Measurements from ENCODE around the gene RAB31. TPM values are rescaled to one million over a fixed set of nuclear protein-coding genes. Genes with fewer than 3 reads are reported as not detected.

The RAB31 gene
- polyA plus RNA-seq, 2 of the 4 experiments (the other 2 are of a cell fraction) = 16.9 to 46.3 TPM

DNA sequence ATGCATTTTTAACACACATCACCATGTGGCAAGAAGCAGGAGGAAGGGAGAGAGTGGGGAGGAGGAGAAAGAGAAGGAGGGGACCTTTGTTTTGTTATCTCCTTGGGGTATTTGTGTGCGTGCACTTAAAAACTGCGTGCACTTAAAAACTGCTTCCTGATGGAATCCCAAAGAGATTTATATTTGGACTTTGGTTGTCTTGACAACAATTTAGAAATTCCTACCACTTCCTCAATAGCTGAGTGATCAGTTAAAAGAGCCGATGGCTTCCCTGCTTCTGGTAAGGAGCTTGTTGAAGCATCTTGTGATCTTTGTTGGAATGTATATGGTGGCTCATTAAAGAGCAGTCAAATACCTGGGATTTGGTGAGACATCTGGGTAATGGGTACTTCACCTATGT is 4.5 kb downstream of the RAB31 start:
- Histone ChIP-seq H3K4me1 (peaks cover 43% of the 10 kb centered on the region; the same call in 2 of the 3 replicates), H3K4me3 (no peak overlapping the region), H3K9me3 (no peaks in the 10 kb centered on the region), H3K4me2 (no peak overlapping the region), H3K27ac (no peak overlapping the region)
- WGBS (ENCODE audit: missing lambda C conversion rate) = 55% methylated on average over 3 of the region's 3 CpGs
- FAIRE-seq = no peak
- ChIA-PET POLR2A (no interaction called here), CTCF (interaction anchor here (0.9 to 2.3 kb wide), 2 partner anchors 28 to 97 kb away, joined by 3 to 6 read pairs; no protein-coding TSS in a partner anchor)
- no peak for DNase-seq (ENCODE audit: low read depth in 1 of 2, low spot score in 1 of 2)
- TF ChIP-seq PHF8 (IDR thresholded peaks at IDR 0.05; ENCODE audit: borderline replicate concordance, low read depth) = no peak
- TF ChIP-seq TP53 (CRISPR knock-in tag; IDR thresholded peaks at IDR 0.05) = no peak
- TF ChIP-seq RNF2 (IDR thresholded peaks at IDR 0.05; ENCODE audit: borderline replicate concordance, low read depth) = no peak
- no peak for TF ChIP-seq MAZ (IDR thresholded peaks at IDR 0.05; ENCODE audit: borderline replicate concordance, low read depth, low read length)
- TF ChIP-seq ATOH8 (CRISPR knock-in tag; IDR thresholded peaks at IDR 0.05; ENCODE audit: low read depth) = no peak
- TF ChIP-seq RCOR1 (IDR thresholded peaks at IDR 0.05; ENCODE audit: low read depth, low read length) = no peak
- TF ChIP-seq SREBF2 (IDR thresholded peaks at IDR 0.05) = no peak
- TF ChIP-seq, protein P1, sequence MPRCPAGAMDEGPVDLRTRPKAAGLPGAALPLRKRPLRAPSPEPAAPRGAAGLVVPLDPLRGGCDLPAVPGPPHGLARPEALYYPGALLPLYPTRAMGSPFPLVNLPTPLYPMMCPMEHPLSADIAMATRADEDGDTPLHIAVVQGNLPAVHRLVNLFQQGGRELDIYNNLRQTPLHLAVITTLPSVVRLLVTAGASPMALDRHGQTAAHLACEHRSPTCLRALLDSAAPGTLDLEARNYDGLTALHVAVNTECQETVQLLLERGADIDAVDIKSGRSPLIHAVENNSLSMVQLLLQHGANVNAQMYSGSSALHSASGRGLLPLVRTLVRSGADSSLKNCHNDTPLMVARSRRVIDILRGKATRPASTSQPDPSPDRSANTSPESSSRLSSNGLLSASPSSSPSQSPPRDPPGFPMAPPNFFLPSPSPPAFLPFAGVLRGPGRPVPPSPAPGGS (IDR thresholded peaks at IDR 0.05) = no peak
- no peak for TF ChIP-seq MYC (IDR thresholded peaks at IDR 0.05; ENCODE audit: borderline replicate concordance, low read length)
- TF ChIP-seq HOXB13 (CRISPR knock-in tag; IDR thresholded peaks at IDR 0.05; ENCODE audit: low read depth) = no peak
- TF ChIP-seq FOSB (CRISPR knock-in tag; IDR thresholded peaks at IDR 0.05) = no peak
- TF ChIP-seq PBX3 (IDR thresholded peaks at IDR 0.05) = no peak
- no peak for TF ChIP-seq CEBPB (IDR thresholded peaks at IDR 0.05)
- ATAC-seq = no peak

DNA sequence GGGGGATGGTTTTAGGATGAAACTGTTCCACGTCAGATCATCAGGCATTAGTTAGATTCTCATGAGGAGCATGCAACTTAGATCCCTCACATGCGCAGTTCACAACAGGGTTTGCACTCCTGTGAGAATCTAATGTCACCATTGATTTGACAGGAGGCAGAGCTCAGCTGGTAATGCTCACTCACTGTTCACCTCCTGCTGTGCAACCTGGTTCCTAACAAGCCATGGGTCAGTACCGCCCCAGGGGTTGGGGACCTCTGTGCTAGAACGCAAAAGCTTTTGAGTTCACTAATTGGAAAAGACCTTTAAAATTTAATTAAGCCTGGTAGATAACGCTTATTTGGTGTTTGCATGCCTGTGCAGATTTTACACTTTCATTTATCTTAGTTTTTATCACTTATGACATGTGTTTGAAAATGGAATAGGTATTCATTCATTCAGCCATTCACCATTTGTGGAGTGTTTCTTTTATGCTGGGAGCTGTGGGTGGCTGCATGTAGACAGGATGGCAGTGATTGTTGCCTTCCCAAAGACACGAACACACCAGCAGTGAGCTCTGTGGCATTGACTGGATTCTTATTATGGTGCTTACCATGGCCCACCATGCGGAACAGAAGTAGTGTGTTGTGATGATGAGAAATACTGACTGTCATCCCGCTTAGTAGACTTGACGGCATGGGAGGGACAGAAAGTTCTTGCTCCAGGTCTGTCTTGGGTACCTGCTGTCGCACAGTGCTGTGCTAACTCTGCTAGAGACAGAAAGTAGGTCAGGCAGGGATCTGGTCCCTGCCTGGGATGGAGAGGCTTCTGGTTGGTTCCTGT is 6.4 kb downstream of the RAB31 start:
- CTCF ChIA-PET = interaction anchor here (1.2 to 2.3 kb wide), 2 partner anchors 15 to 30 kb away, joined by 4 to 6 read pairs; no protein-coding TSS in a partner anchor
- no peak for FAIRE-seq

More for the DNA sequence above, 6.4 kb downstream of the RAB31 start:
- DNase-seq (ENCODE audit: low read depth in 1 of 2, low spot score in 1 of 2) = no peak
- Histone ChIP-seq H3K4me2 (no peak overlapping the region), H3K27ac (no peak overlapping the region), H3K4me3 (no peak overlapping the region), H3K9me3 (no peaks in the 10 kb centered on the region), H3K4me1 (peaks cover 47% of the 10 kb centered on the region)
- TF ChIP-seq BHLHE40 (IDR thresholded peaks at IDR 0.05; ENCODE audit: low read depth, low read length) = no peak
- no peak for TF ChIP-seq RCOR1 (IDR thresholded peaks at IDR 0.05; ENCODE audit: low read depth, low read length)
- TF ChIP-seq, protein P2, sequence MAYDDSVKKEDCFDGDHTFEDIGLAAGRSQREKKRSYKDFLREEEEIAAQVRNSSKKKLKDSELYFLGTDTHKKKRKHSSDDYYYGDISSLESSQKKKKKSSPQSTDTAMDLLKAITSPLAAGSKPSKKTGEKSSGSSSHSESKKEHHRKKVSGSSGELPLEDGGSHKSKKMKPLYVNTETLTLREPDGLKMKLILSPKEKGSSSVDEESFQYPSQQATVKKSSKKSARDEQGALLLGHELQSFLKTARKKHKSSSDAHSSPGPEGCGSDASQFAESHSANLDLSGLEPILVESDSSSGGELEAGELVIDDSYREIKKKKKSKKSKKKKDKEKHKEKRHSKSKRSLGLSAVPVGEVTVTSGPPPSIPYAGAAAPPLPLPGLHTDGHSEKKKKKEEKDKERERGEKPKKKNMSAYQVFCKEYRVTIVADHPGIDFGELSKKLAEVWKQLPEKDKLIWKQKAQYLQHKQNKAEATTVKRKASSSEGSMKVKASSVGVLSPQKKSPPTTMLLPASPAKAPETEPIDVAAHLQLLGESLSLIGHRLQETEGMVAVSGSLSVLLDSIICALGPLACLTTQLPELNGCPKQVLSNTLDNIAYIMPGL (CRISPR knock-in tag; IDR thresholded peaks at IDR 0.05; ENCODE audit: borderline replicate concordance) = no peak
- no peak for TF ChIP-seq MAFK (IDR thresholded peaks at IDR 0.05; ENCODE audit: partially characterized antibody)
- TF ChIP-seq E2F6 (IDR thresholded peaks at IDR 0.05; ENCODE audit: borderline replicate concordance, low read depth) = no peak
- no peak for TF ChIP-seq NPAS2 (CRISPR knock-in tag; IDR thresholded peaks at IDR 0.05; ENCODE audit: borderline replicate concordance)
- TF ChIP-seq, protein P3, sequence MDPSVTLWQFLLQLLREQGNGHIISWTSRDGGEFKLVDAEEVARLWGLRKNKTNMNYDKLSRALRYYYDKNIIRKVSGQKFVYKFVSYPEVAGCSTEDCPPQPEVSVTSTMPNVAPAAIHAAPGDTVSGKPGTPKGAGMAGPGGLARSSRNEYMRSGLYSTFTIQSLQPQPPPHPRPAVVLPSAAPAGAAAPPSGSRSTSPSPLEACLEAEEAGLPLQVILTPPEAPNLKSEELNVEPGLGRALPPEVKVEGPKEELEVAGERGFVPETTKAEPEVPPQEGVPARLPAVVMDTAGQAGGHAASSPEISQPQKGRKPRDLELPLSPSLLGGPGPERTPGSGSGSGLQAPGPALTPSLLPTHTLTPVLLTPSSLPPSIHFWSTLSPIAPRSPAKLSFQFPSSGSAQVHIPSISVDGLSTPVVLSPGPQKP (IDR thresholded peaks at IDR 0.05; ENCODE audit: low read depth, low read length) = no peak
- TF ChIP-seq FOSL2 (IDR thresholded peaks at IDR 0.05) = no peak
- no peak for TF ChIP-seq FOSL2 (CRISPR knock-in tag; IDR thresholded peaks at IDR 0.05)
- no peak for TF ChIP-seq MAZ (IDR thresholded peaks at IDR 0.05; ENCODE audit: borderline replicate concordance, low read depth, low read length)
- 90% methylated on average over 10 of the region's 10 CpGs for WGBS (ENCODE audit: missing lambda C conversion rate)
- POLR2A ChIA-PET = no interaction called here
- no peak for ATAC-seq

Data from A549 (cell line).